Lung (tissue), 12 donors: Measurements from ENCODE around the gene PPP1R27. TPM values are rescaled to one million over a fixed set of nuclear protein-coding genes. Genes with fewer than 3 reads are reported as not detected.

Source experiments
- ATAC-seq: fragments of 200-7000 bp; cut with Tn5 transposase; one replicate; pipeline ENCODE4 v1.9.1; 2020; ENCODE audit warnings: moderate number of reproducible peaks; ENCODE audit not compliant: insufficient read depth, low FRiP score
- DNase-seq, 3 donors: peaks; one replicate each; pipeline ENCODE4 v3.0.0-alpha.2; 2013 to 2017
- H3K27ac ChIP-seq, 2 donors: one replicate each; pipeline ENCODE4 v1.5.1; 2013; ENCODE audit warnings: mild to moderate bottlenecking in 2 of 2, moderate library complexity in 2 of 2, control low read depth in 1 of 2, inconsistent platforms in 1 of 2, low read depth in 1 of 2, low read length in 1 of 2
- H3K27me3 ChIP-seq, 3 donors: one replicate each; pipeline ENCODE4 v1.5.1; 2013; ENCODE audit warnings: low read length in 2 of 3; ENCODE audit not compliant: control insufficient read depth in 3 of 3, insufficient read depth in 3 of 3
- H3K36me3 ChIP-seq, 4 donors: one replicate each; pipeline ENCODE4 v1.5.1; 2013; ENCODE audit warnings: low read length in 4 of 4, mild to moderate bottlenecking in 1 of 4, moderate library complexity in 1 of 4; ENCODE audit not compliant: control insufficient read depth in 4 of 4, insufficient read depth in 4 of 4
- H3K4me1 ChIP-seq, 5 donors: one replicate each; pipeline ENCODE4 v1.5.1; 2013; ENCODE audit warnings: low read length in 5 of 5, mild to moderate bottlenecking in 2 of 5, moderate library complexity in 1 of 5; ENCODE audit not compliant: control insufficient read depth in 5 of 5, insufficient read depth in 5 of 5
- H3K4me3 ChIP-seq: one replicate; pipeline ENCODE4 v1.5.1; 2013; ENCODE audit warnings: mild to moderate bottlenecking, control low read depth, moderate library complexity
- H3K9ac ChIP-seq, 2 donors: one replicate each; pipeline ENCODE4 v1.5.1; 2013; ENCODE audit warnings: low read length in 2 of 2, control low read depth in 1 of 2; ENCODE audit not compliant: insufficient read depth in 1 of 2
- H3K9me3 ChIP-seq, 4 donors: one replicate each; pipeline ENCODE4 v1.5.1; 2013; ENCODE audit warnings: low read length in 3 of 4, mild to moderate bottlenecking in 1 of 4, moderate library complexity in 1 of 4; ENCODE audit not compliant: control insufficient read depth in 4 of 4, insufficient read depth in 3 of 4
- CTCF ChIP-seq: IDR thresholded peaks from 2 replicates; pipeline ENCODE4 v1.5.1; 2012; ENCODE audit warnings: mild to moderate bottlenecking; ENCODE audit errors: control extremely low read depth, extremely low read depth
- WGBS, 2 donors: extraction: QIAGEN DNeasy Blood & Tissue Kit; methylation state at CpG; one replicate each; pipeline ENCODE4 v1.1.7; 2013; 5-methylcytosine and 5-hydroxymethylcytosine counted together
- polyA plus RNA-seq, 2 donors: library from polyadenylated mRNA; stranded (reverse); fragments of 200-250 nt; gene quantifications; one replicate each; pipeline ENCODE4 v1.2.1, GENCODE V29; 2013
- total RNA-seq, 2 donors: library from RNA; depleted of rRNA in 1 of 2; stranded (reverse); fragments of >200 nt in 1 of 2; gene quantifications; one replicate each; pipeline ENCODE4 v1.2.1, GENCODE V29; 2014 to 2021
- donor health status: control.
- donor health status: control.
- donor health status: Bipolar disorder and iron deficiency.
- donor health status: healthy.
- donor health status: DM: yes; HTN: yes; CAD: no.

Gene PPP1R27
- total and polyA plus RNA-seq, 4 donors, result 0.13 TPM; not detected in 3

- DNase-seq (no peak), ATAC-seq (no peak)
- peaks cover 0 to 18% (median 3%) of the 10 kb centered on the region in 4 donors for H3K36me3 ChIP-seq
- WGBS, 2 donors, result 28 to 56% methylated on average over 5 to 13 of the region's 13 CpGs
- no peak for TF ChIP-seq CTCF
- peaks cover 0 to 4% (median 0%) of the 10 kb centered on the region in 3 donors for H3K27me3 ChIP-seq
- no peak overlapping the region for H3K9ac ChIP-seq
- peaks cover 0 to 4% (median 0%) of the 10 kb centered on the region in 5 donors for H3K4me1 ChIP-seq
- peaks cover 0 to 2% (median 0%) of the 10 kb centered on the region in 4 donors for H3K9me3 ChIP-seq
- no peak overlapping the region for H3K27ac ChIP-seq
- no peak overlapping the region for H3K4me3 ChIP-seq
Observed at GRCh38 chr17:81819708-81820107, 15.1 kb downstream of the PPP1R27 start.

DNA sequence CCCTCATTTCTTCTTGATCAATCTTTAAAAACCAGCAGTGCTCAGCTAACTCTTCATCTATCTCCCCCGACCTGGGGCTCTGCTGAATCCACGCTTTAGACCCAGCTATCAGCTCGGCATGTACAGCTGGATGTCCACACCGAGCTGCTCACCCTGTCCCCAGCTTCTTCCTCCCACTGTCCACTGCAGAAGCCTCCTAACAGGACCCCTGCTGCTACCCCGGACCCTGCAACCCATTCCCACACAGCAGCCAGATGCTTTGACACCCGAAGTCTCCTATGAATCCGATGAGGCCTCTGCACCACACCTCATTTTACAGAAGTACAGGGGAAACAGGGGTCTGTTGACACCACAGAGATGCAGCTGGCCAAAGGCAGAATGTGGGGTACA, 17.1 kb downstream of the PPP1R27 start:
- H3K9me3 ChIP-seq, result peaks cover 0 to 2% (median 0%) of the 10 kb centered on the region in 4 donors
- H3K4me3 ChIP-seq, result no peak overlapping the region
- no peak overlapping the region for H3K27ac ChIP-seq
- no peak overlapping the region for H3K9ac ChIP-seq
- no peak for TF ChIP-seq CTCF
- ATAC-seq (no peak), DNase-seq (no peak)
- peaks cover 0 to 3% (median 0%) of the 10 kb centered on the region in 4 donors for H3K36me3 ChIP-seq
- WGBS, 2 donors, result 46 to 49% methylated on average over 7 of the region's 7 CpGs
- H3K4me1 ChIP-seq, result peaks cover 0 to 4% (median 0%) of the 10 kb centered on the region in 5 donors
- H3K27me3 ChIP-seq, result peaks cover 0 to 4% (median 0%) of the 10 kb centered on the region in 3 donors

GRCh38 chr17:81815646-81815986, 19.2 kb downstream of the PPP1R27 start:
- no peak overlapping the region for H3K4me3 ChIP-seq
- H3K9ac ChIP-seq, result no peak overlapping the region
- H3K27me3 ChIP-seq, result peaks cover 0 to 4% (median 0%) of the 10 kb centered on the region in 3 donors
- peaks cover 0 to 2% (median 0%) of the 10 kb centered on the region in 4 donors for H3K9me3 ChIP-seq
- DNase-seq, result no peak
- no peak overlapping the region for H3K27ac ChIP-seq
- TF ChIP-seq CTCF, result no peak
- ATAC-seq, result no peak
- H3K4me1 ChIP-seq, result peaks cover 0 to 4% (median 0%) of the 10 kb centered on the region in 5 donors
- H3K36me3 ChIP-seq, result no peaks in the 10 kb centered on the region
- WGBS, 2 donors, result 53 to 83% methylated on average over 2 of the region's 2 CpGs
